Muscle of leg (tissue), 11 donors: ENCODE data around the gene SPTBN4. TPM values are rescaled to one million over a fixed set of nuclear protein-coding genes. Genes with fewer than 3 reads are reported as not detected.
A peak's percentile ranks its signal among the peaks of the same experiment; 100 is the strongest.
"Not testable (repeated sequence)": the region's sequence is repeated elsewhere in the genome, so short reads cannot be mapped to it uniquely, and the experiment has no call there.

Experiments used
- DNase-seq: peaks from one replicate; pipeline ENCODE4 v3.0.0; 2013
- H3K27ac ChIP-seq: one replicate; pipeline ENCODE4 v1.5.1; 2013; ENCODE audit warnings: mild to moderate bottlenecking, low read length, control low read depth
- H3K27me3 ChIP-seq: one replicate; pipeline ENCODE4 v1.6.1; 2013; ENCODE audit warnings: low read length; ENCODE audit not compliant: control insufficient read depth, insufficient read depth
- H3K36me3 ChIP-seq: one replicate; pipeline ENCODE4 v1.6.1; 2013; ENCODE audit warnings: low read length; ENCODE audit not compliant: control insufficient read depth, insufficient read depth
- H3K4me1 ChIP-seq: one replicate; pipeline ENCODE4 v1.6.1; 2013; ENCODE audit warnings: low read length; ENCODE audit not compliant: control insufficient read depth, insufficient read depth
- H3K4me3 ChIP-seq: one replicate; pipeline ENCODE4 v1.5.1; 2013; ENCODE audit warnings: low read length, control low read depth
- H3K9me3 ChIP-seq: replicated peaks from 2 replicates; pipeline ENCODE4 v1.6.1; 2013; ENCODE audit warnings: low read depth, low read length; ENCODE audit not compliant: control insufficient read depth
- WGBS: methylation state at CpG from one replicate; pipeline ENCODE4 v1.1.5; 2013; ENCODE audit warnings: missing lambda C conversion rate; ENCODE audit not compliant: insufficient coverage; 5-methylcytosine and 5-hydroxymethylcytosine counted together
- polyA plus RNA-seq, 8 donors: library from polyadenylated mRNA; unstranded; fragments of 120-200 nt; gene quantifications; one replicate each; pipeline versions ENCODE4 v1.2.1 to v1.2.3, GENCODE V29; 2013; ENCODE audit warnings: inconsistent platforms in 1 of 8, low replicate concordance in 1 of 8; ENCODE audit not compliant: insufficient read length in 8 of 8, insufficient read depth in 1 of 8
- total RNA-seq: library from RNA; stranded (reverse); fragments of 120-200 nt; gene quantifications from one replicate; pipeline ENCODE4 v1.2.4, GENCODE V29; 2013

SPTBN4 gene
- total and polyA plus RNA-seq, 9 donors, result 0.23 to 0.73 (median 0.43) TPM

DNA sequence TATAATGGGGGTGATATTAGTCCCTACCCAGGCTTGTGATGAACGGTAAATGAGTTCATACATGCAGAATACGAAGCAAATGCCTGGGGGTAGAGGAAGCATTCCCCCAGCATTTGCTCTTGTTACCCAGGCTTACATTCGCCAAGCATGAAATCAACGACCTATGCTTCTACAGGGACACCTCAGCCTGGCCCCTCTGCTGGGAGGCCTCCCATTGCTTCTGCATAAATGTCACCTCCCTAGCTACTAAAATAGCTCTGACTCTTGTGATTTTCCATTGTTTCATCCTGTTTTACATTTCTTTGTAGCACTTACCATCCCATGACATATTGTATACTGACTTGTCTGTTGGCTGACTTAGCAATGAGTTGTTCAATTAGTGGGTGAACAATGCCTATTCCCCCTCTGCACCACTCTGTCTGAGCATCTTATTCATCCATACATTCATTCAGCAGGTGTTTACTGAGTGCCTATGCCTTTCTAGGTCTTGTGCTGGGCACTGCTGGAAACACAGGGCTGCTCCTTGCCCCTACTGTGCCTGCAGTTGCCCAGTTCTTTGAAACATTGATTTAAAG lies 47.0 kb downstream of the SPTBN4 start:
- H3K27ac ChIP-seq, result no peak overlapping the region
- H3K27me3 ChIP-seq, result peaks cover 64% of the 10 kb centered on the region
- H3K4me3 ChIP-seq, result no peak overlapping the region
- H3K36me3 ChIP-seq, result no peaks in the 10 kb centered on the region
- WGBS, result 81% methylated on average over 3 of the region's 4 CpGs
- H3K4me1 ChIP-seq, result no peaks in the 10 kb centered on the region
- no peaks in the 10 kb centered on the region for H3K9me3 ChIP-seq
- no peak for DNase-seq

DNA sequence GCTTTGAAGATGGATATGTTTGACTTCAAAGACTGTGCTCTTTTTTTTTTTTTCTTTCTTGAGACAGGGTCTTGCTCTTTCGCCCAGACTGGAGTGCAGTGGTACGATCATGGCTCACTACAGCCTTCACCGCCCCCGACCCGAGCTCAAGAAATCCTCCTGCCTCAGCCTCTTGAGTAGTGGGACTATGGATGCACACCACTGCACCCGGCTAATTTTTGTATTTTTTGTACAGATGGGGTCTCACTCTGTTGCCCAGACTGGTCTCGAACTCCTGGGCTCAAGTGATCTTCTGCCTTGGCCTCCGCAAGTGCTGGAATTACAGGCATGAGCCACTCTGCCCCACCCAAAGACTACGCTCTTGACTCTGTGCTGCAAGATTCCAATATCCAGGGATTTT lies 50.4 kb downstream of the SPTBN4 start:
- Histone ChIP-seq H3K9me3 (no peaks in the 10 kb centered on the region), H3K4me3 (no peak overlapping the region), H3K27ac (no peak overlapping the region), H3K36me3 (no peaks in the 10 kb centered on the region), H3K27me3 (peaks cover 52% of the 10 kb centered on the region), H3K4me1 (no peaks in the 10 kb centered on the region)
- DNase-seq, result no peak
- 79% methylated on average over 4 of the region's 9 CpGs for WGBS

DNA sequence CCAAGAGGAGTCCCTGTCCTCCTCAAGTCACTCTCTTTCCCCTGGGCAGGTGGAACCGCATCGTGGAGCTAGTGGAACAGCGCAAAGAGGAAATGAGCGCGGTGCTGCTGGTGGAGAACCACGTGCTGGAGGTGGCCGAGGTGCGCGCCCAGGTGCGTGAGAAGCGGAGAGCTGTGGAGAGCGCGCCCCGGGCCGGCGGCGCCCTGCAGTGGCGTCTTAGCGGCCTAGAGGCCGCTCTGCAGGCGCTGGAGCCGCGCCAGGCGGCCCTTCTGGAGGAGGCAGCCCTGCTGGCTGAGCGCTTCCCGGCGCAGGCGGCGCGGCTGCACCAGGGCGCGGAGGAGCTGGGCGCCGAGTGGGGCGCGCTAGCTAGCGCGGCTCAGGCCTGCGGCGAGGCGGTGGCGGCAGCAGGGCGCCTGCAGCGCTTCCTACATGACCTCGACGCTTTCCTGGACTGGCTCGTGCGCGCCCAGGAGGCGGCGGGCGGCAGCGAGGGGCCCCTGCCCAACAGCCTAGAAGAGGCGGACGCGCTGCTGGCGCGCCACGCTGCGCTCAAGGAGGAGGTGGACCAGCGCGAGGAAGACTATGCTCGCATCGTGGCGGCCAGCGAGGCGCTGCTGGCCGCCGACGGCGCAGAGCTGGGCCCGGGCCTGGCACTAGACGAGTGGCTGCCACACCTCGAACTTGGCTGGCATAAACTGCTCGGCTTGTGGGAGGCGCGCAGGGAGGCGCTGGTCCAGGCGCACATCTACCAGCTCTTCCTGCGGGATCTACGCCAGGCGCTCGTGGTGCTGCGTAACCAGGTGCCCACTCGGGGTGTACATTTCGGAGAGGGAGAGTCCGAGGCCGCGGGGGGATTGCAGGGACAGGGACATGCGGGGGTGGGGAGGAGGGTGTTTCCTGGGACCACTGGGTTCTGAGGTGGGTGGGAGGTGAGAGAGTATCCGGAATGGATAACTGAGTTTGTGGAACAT lies 52.8 kb downstream of the SPTBN4 start:
- no peak for DNase-seq
- WGBS, result 11% methylated on average over 91 of the region's 91 CpGs

DNA sequence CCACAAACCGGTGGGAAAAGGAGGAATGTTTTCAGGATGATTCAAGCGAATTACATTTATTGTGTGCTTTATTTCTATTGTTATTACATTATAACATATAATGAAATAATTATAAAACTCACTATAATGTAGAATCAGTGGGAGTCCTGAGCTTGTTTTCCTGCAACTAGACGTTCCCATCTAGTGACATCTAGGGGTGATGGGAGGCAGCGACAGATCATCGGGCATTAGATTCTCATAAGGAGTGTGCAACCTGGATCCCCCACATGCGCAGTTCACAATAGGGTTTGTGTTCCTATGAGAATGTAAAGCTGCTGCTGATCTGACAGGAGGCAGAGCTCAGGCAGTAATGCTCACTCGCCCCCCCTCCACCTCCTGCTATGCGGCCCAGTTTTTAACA lies 54.5 kb downstream of the SPTBN4 start:
- H3K4me3 ChIP-seq, result no peak overlapping the region
- H3K27me3 ChIP-seq, result peaks cover 30% of the 10 kb centered on the region
- WGBS, result no CpG with 5 or more reads among the region's 8 CpGs
- no peaks in the 10 kb centered on the region for H3K9me3 ChIP-seq
- H3K4me1 ChIP-seq, result no peaks in the 10 kb centered on the region
- no peaks in the 10 kb centered on the region for H3K36me3 ChIP-seq
- H3K27ac ChIP-seq, result no peak overlapping the region
- DNase-seq, result peak; percentile 32

More for the DNA sequence above, 52.8 kb downstream of the SPTBN4 start:
- Histone ChIP-seq H3K4me3 (no peak overlapping the region), H3K27ac (no peak overlapping the region), H3K36me3 (no peaks in the 10 kb centered on the region), H3K9me3 (no peaks in the 10 kb centered on the region), H3K27me3 (peaks cover 33% of the 10 kb centered on the region), H3K4me1 (no peaks in the 10 kb centered on the region)

DNA sequence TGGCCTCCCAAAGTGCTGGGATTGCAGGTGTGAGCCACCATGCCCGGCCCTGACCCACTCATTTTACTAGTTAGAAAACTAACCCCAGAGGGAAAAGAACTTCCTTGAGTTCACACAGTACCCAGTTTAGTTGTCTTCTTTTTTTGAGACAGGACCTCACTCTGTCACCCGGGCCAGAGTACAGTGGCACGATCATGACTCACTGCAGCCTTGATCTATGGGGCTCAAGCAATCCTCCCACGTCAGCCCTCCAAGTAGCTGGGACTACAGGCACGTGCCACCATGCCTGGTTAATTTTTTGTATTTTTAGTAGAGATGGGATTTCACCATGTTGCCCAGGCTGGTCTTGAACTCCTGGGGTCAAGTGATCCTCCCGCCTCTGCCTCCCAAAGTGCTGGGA lies 55.1 kb downstream of the SPTBN4 start:
- not testable (repeated sequence) for H3K27ac ChIP-seq, H3K9me3 ChIP-seq, DNase-seq, H3K36me3 ChIP-seq, H3K4me1 ChIP-seq, H3K4me3 ChIP-seq
- WGBS, result 89% methylated on average over 3 of the region's 6 CpGs
- peaks cover 30% of the 10 kb centered on the region for H3K27me3 ChIP-seq

DNA sequence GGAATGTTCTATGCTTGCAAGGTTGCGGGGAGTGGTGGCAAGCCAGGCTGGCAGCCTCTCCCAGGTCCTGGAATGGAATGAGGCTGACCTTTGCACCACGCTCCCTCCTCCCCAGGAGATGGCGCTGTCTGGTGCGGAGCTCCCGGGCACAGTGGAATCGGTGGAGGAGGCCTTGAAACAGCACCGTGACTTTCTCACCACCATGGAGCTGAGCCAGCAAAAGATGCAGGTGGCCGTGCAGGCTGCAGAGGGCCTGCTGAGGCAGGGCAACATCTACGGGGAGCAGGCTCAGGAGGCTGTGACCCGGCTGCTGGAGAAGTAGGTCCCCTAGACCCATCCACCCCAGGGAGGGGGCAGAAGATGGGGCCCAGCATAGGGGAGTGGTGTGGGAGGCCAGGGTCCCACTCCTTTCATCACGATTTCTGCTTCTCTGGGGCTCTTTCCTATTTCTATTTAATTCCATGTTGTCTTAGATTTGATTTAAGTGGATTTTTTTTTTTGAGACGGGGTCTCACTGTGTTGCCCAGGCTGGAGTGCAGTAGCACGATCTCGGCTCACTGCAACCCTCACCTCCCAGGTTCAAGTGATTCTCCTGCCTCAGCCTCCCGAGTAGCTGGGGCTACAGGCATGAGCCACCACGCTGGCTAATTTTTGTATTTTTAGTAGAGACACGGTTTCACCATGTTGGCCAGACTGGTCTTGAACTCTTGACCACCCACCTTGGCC lies 56.7 kb downstream of the SPTBN4 start:
- peak; percentile 33 for DNase-seq
- 0% methylated on average over 3 of the region's 17 CpGs for whole genome bisulfite sequencing

DNA sequence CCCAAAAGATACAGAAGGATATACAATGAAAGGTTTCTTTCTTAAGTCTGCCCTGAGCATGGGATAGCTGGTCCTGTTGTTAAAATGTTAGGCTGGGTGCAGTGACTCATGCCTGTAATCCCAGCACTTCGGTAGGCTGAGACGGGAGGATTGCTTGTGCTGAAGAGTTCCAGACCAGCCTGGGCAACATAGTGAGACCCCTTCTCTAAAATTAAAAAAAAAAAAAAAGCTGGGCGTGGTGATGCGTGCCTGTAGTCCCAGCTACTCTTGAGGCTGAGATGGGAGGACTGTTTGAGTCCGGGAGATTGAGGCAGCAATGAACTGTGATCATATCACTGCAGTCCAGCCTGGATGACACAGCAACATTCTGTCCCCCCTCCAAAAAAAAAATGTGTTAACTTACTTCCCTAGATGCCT lies 57.3 kb downstream of the SPTBN4 start:
- WGBS, result no CpG with 5 or more reads among the region's 5 CpGs
- DNase-seq, result no peak
- H3K36me3 ChIP-seq, result no peaks in the 10 kb centered on the region

More for the DNA sequence above, 56.7 kb downstream of the SPTBN4 start:
- Histone ChIP-seq H3K27ac (no peak overlapping the region), H3K9me3 (no peaks in the 10 kb centered on the region), H3K36me3 (no peaks in the 10 kb centered on the region), H3K4me3 (no peak overlapping the region), H3K4me1 (no peaks in the 10 kb centered on the region), H3K27me3 (peaks cover 23% of the 10 kb centered on the region)

DNA sequence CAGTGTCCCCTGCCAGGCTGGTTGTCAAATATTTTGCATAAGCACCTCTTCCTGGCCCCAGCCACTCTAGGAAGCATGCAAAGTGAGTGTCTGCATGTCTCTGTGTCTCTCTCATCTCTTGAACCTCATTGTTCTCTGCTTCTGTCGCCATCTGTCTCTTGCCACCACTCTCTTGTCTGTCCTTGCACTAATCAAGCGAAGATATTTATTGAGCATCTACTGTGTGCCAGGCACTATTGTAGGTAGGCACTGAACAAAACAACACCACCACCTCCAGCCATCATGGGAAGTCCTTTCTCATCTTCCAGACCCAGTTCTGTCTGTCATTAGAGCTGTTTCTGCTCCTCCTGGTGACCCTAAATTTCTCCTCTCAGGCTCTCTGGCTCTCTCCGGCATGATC lies 57.9 kb downstream of the SPTBN4 start:
- Histone ChIP-seq H3K9me3 (no peaks in the 10 kb centered on the region), H3K4me3 (no peak overlapping the region), H3K27me3 (peaks cover 18% of the 10 kb centered on the region), H3K27ac (no peak overlapping the region), H3K36me3 (no peaks in the 10 kb centered on the region), H3K4me1 (peaks cover 5% of the 10 kb centered on the region)
- DNase-seq, result no peak
- 83% methylated on average over 3 of the region's 3 CpGs for WGBS

More for the DNA sequence above, 57.3 kb downstream of the SPTBN4 start:
- Histone ChIP-seq H3K27ac (no peak overlapping the region), H3K27me3 (peaks cover 18% of the 10 kb centered on the region), H3K9me3 (no peaks in the 10 kb centered on the region), H3K4me3 (no peak overlapping the region), H3K4me1 (no peaks in the 10 kb centered on the region)

DNA sequence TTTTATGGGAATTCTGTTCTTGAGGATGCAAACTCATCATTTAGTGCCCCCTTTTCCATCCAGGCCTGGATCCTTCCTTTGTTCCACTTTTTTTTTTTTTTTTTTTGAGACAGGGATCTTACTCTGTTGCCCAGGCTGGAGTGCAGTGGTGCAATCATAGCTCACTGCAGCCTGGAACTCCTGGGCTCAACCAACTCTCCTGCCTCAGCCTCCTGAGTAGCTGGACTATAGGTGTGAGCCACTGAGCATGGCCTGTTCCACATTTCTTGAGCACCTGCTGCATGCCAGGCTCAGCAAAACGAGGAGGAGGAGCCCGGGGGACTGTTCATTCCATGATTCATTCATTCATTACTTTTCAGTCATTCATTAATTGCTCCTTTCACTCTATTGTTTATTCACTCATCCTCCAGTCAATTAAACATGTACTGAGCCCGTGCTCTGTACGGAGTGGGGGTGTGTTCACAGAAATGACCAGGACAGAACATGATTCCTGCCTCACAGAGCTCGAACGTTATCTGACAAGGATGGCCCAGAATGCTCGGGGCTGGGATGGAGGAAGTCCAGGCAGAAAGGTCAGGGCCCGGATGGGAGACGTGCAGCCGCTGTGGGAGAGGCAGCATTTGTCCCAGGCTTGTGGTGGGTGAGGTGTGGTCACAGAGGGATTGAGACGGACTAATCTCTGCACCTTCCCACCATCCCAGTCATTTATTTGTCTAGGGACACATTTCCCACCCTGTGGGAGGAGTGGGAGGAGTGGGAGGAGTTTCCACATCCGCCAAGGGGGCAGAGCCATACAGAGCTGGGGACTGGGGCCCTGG lies 58.6 kb downstream of the SPTBN4 start:
- Histone ChIP-seq H3K9me3 (no peaks in the 10 kb centered on the region), H3K27ac (no peak overlapping the region), H3K36me3 (no peaks in the 10 kb centered on the region), H3K4me3 (no peak overlapping the region), H3K27me3 (peaks cover 19% of the 10 kb centered on the region), H3K4me1 (peaks cover 9% of the 10 kb centered on the region)
- 43% methylated on average over 4 of the region's 12 CpGs for WGBS
- no peak for DNase-seq
